CD14-positive monocyte (primary cell): Measurements from ENCODE around the gene IL12A. TPM values are rescaled to one million over a fixed set of nuclear protein-coding genes. Genes with fewer than 3 reads are reported as not detected.

Source experiments
- DNase-seq, 3 donors: peaks; one replicate each; pipeline ENCODE4 v3.0.0-alpha.2; 2011 to 2022
- H2AFZ ChIP-seq: 2 replicates; pipeline ENCODE4 v1.6.0; 2012; ENCODE audit warnings: mild to moderate bottlenecking, low read depth, low read length, inconsistent platforms; ENCODE audit not compliant: insufficient read depth, poor library complexity, severe bottlenecking
- H3K27ac ChIP-seq, 2 donors: 1 replicate in 1 of 2; 2 replicates in 1 of 2; pipeline ENCODE4 v1.5.1; 2012 to 2013; ENCODE audit warnings: low read length in 2 of 2, control low read depth in 1 of 2, inconsistent platforms in 1 of 2, low read depth in 1 of 2, mild to moderate bottlenecking in 1 of 2
- H3K27me3 ChIP-seq, 2 donors: one replicate each; pipeline versions ENCODE4 v1.6.0 to v1.6.1; 2011 to 2013; ENCODE audit warnings: low read length in 2 of 2; ENCODE audit not compliant: control insufficient read depth in 2 of 2, insufficient read depth in 2 of 2
- H3K36me3 ChIP-seq, 2 donors: replicated peaks in 1 of 2; 1 replicate in 1 of 2; 2 replicates in 1 of 2; pipeline versions ENCODE4 v1.5.1 to v1.6.1; 2012 to 2013; ENCODE audit warnings: low read length in 2 of 2, control low read depth in 1 of 2, inconsistent platforms in 1 of 2, mild to moderate bottlenecking in 1 of 2; ENCODE audit not compliant: insufficient read depth in 2 of 2, control insufficient read depth in 1 of 2
- H3K4me1 ChIP-seq, 2 donors: 1 replicate in 1 of 2; 2 replicates in 1 of 2; pipeline versions ENCODE4 v1.5.1 to v1.6.1; 2012 to 2013; ENCODE audit warnings: low read length in 2 of 2, control low read depth in 1 of 2, inconsistent platforms in 1 of 2, mild to moderate bottlenecking in 1 of 2, moderate library complexity in 1 of 2; ENCODE audit not compliant: insufficient read depth in 2 of 2, control insufficient read depth in 1 of 2
- H3K4me2 ChIP-seq: replicated peaks from 2 replicates; pipeline ENCODE3; 2012; ENCODE audit warnings: low read length, moderate library complexity, mild to moderate bottlenecking; ENCODE audit not compliant: poor library complexity, severe bottlenecking; ENCODE audit errors: extremely low read depth
- H3K4me3 ChIP-seq, 3 experiments: fragments of 200-600 bp in 1 of 3; sonication (generic) in 1 of 3; replicated peaks in 1 of 3; 1 replicate in 2 of 3; 2 replicates in 1 of 3; pipeline ENCODE4 v1.5.1; 2011 to 2013; ENCODE audit warnings: low read length in 3 of 3, mild to moderate bottlenecking in 3 of 3, control low read depth in 2 of 3, low read depth in 2 of 3, inconsistent platforms in 1 of 3, moderate library complexity in 1 of 3
- H3K79me2 ChIP-seq: 2 replicates; pipeline ENCODE4 v1.6.0; 2012; ENCODE audit warnings: mild to moderate bottlenecking, control low read depth, inconsistent platforms, low read length, moderate library complexity; ENCODE audit not compliant: insufficient read depth
- H3K9ac ChIP-seq: 2 replicates; pipeline ENCODE4 v1.6.0; 2017; ENCODE audit warnings: low read length, mild to moderate bottlenecking; ENCODE audit not compliant: insufficient read depth, poor library complexity, severe bottlenecking
- H3K9me3 ChIP-seq, 2 donors: replicated peaks in 1 of 2; 1 replicate in 1 of 2; 2 replicates in 1 of 2; pipeline versions ENCODE4 v1.5.1 to v1.6.1; 2012 to 2013; ENCODE audit warnings: low read length in 2 of 2, control low read depth in 1 of 2; ENCODE audit not compliant: control insufficient read depth in 1 of 2, insufficient read depth in 1 of 2
- H4K20me1 ChIP-seq: 2 replicates; pipeline ENCODE4 v1.6.0; 2012; ENCODE audit warnings: mild to moderate bottlenecking, low read length, control low read depth, moderate library complexity; ENCODE audit not compliant: insufficient read depth
- H3K27ac Mint-ChIP-seq, 7 donors: one replicate each; pipeline ENCODE4 v1.8.0; 2020; ENCODE audit warnings: mild to moderate bottlenecking in 7 of 7, mixed read lengths in 7 of 7, moderate library complexity in 6 of 7, inconsistent platforms in 2 of 7
- H3K27me3 Mint-ChIP-seq, 3 donors: one replicate each; pipeline ENCODE4 v1.8.0; 2021 to 2022; ENCODE audit warnings: low read depth in 3 of 3, mild to moderate bottlenecking in 3 of 3, mixed read lengths in 3 of 3, moderate library complexity in 3 of 3, inconsistent platforms in 1 of 3
- H3K36me3 Mint-ChIP-seq, 2 donors: one replicate each; pipeline ENCODE4 v1.8.0; 2020; ENCODE audit warnings: mixed read lengths in 2 of 2, inconsistent platforms in 1 of 2, mild to moderate bottlenecking in 1 of 2
- H3K4me1 Mint-ChIP-seq: one replicate; pipeline ENCODE4 v1.8.0; 2020; ENCODE audit warnings: mild to moderate bottlenecking, mixed read lengths
- H3K4me3 Mint-ChIP-seq, 2 donors: one replicate each; pipeline ENCODE4 v1.8.0; 2020; ENCODE audit warnings: mild to moderate bottlenecking in 2 of 2, mixed read lengths in 2 of 2, moderate library complexity in 1 of 2
- H3K9me3 Mint-ChIP-seq, 7 donors: one replicate each; pipeline ENCODE4 v1.8.0; 2020 to 2022; ENCODE audit warnings: mixed read lengths in 7 of 7, mild to moderate bottlenecking in 6 of 7, moderate library complexity in 6 of 7, inconsistent platforms in 2 of 7
- CTCF ChIP-seq: fragments of 200-600 bp; IDR thresholded peaks from one replicate; pipeline ENCODE4 v1.8.0; 2022; ENCODE audit warnings: antibody characterized with exemption, mild to moderate bottlenecking
- WGBS: methylation state at CpG from one replicate; pipeline ENCODE4 v1.1.5; 2013; ENCODE audit warnings: missing lambda C conversion rate; ENCODE audit not compliant: insufficient coverage; 5-methylcytosine and 5-hydroxymethylcytosine counted together
- intact Hi-C, 2 donors: fragments of 100-400 bp; cut with micrococcal nuclease; formaldehyde crosslinking; loops; one replicate each; pipeline versions ENCODE4 v1.15.0 to v1.15.1; 2023
- polyA plus RNA-seq, 3 donors: library from polyadenylated mRNA; depleted of rRNA in 1 of 3; unstranded in 2 of 3; stranded (reverse) in 1 of 3; fragments of 300-500 nt in 2 of 3; fragments of >200 nt in 1 of 3; fragmentation: Illumina TruSeq in 2 of 3; gene quantifications; 1 replicate in 2 of 3; 2 replicates in 1 of 3; pipeline ENCODE4 v1.2.3, GENCODE V29; 2012 to 2021

Gene IL12A
- polyA plus RNA-seq, 3 donors, result 0.24 to 0.67 TPM; not detected in 1

- Histone ChIP-seq H2AFZ (peak overlapping the region; percentile 25), H3K36me3 (no peaks in the 10 kb centered on the region), H3K9me3 (peaks cover 0 to 4% of the 10 kb centered on the region in 2 donors), H3K4me2 (peak overlapping the region; percentile 39), H3K9ac (no peak overlapping the region), H3K79me2 (no peaks in the 10 kb centered on the region), H3K4me1 (peaks cover 18 to 27% of the 10 kb centered on the region in 2 donors), H3K27ac (peak overlapping the region in 1 of 2 donors; percentile 47), H3K4me3 (peak overlapping the region in 1 of 3 experiments; percentile 13), H4K20me1 (no peaks in the 10 kb centered on the region), H3K27me3 (no peaks in the 10 kb centered on the region)
- intact Hi-C loops, result no loop called here
- Mint-ChIP-seq H3K27ac (peak overlapping the region in 4 of 7 donors; percentile 8 to 68 (median 54)), H3K9me3 (peaks cover 0 to 5% (median 3%) of the 10 kb centered on the region in 7 donors), H3K27me3 (no peaks in the 10 kb centered on the region), H3K36me3 (no peaks in the 10 kb centered on the region), H3K4me1 (peaks cover 26% of the 10 kb centered on the region), H3K4me3 (peak overlapping the region in 1 of 2 donors; percentile 24)
- TF ChIP-seq CTCF, result no peak
- no CpG with 5 or more reads among the region's 6 CpGs for WGBS
- DNase-seq, result peak in 2 of 3 donors; percentile 22 to 27
Measured at GRCh38 chr3:159977295-159977694, 11.3 kb upstream of the IL12A start.

GRCh38 chr3:159978353-159978752 is 10.3 kb upstream of the IL12A start:
- Histone ChIP-seq H3K4me1 (peaks cover 18 to 27% of the 10 kb centered on the region in 2 donors), H3K79me2 (no peaks in the 10 kb centered on the region), H3K9me3 (peaks cover 0 to 4% of the 10 kb centered on the region in 2 donors), H3K4me2 (peak overlapping the region; percentile 17), H2AFZ (peak overlapping the region; percentile 60), H3K4me3 (no peak overlapping the region), H4K20me1 (no peaks in the 10 kb centered on the region), H3K27ac (peak overlapping the region in 1 of 2 donors; percentile 61), H3K36me3 (no peaks in the 10 kb centered on the region), H3K9ac (no peak overlapping the region), H3K27me3 (no peaks in the 10 kb centered on the region)
- peak overlapping the region in 5 of 7 donors; percentile 18 to 74 (median 47) for H3K27ac Mint-ChIP-seq
- no peaks in the 10 kb centered on the region for H3K27me3 Mint-ChIP-seq
- peaks cover 0 to 5% (median 3%) of the 10 kb centered on the region in 7 donors for H3K9me3 Mint-ChIP-seq
- intact Hi-C loops, result no loop called here
- H3K4me3 Mint-ChIP-seq, result no peak overlapping the region
- no peak for DNase-seq
- peaks cover 26% of the 10 kb centered on the region for H3K4me1 Mint-ChIP-seq
- TF ChIP-seq CTCF, result no peak
- H3K36me3 Mint-ChIP-seq, result no peaks in the 10 kb centered on the region
- WGBS, result 22% methylated on average over 3 of the region's 3 CpGs
